Measurements from ENCODE around the gene SALL2. TPM values are rescaled to one million over a fixed set of nuclear protein-coding genes. Genes with fewer than 3 reads are reported as not detected.

The SALL2 gene
- total RNA-seq, 1 experiment from 2014 or later, result 0.47 TPM

DNA sequence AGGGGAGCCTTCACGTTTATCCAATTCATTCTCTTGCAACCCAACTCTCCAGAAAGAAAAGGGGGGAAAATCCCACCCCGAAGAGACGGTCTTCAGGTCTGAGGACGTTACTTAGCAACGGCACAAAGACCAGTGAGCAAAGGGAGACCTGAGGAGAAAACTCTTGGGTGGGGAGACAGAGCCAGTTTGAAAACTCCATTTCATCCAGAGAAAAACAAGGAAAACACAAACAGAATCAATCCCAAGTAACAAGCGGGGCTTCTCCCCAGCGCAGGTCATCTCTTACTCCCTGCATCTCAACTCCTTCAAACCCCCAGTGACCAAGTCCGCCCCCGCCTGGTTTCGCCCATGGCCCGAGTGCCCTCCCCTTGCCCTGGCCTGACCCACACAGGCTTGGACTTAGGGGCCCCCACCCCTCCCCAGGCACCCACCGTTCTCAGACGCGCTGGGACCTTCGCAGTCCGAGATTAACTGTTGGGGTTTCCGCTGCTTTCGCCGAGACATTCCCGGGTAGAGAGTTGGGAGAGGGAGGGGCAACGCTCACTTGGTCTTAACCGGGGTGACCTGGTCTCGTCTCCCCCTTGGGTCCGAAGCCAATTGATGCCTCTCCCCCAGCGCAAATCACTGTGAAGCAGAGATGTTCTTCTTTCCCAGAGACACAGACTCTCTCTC, 10.4 kb upstream of the SALL2 start:
- Histone ChIP-seq H3K4me3 (replicated peaks in 1 of 2; ENCODE audit: low read depth in 1 of 2, low read length in 2 of 2) (no peak overlapping the region), H3K27me3 (ENCODE audit: insufficient read depth, low read length) (peaks cover 24% of the 10 kb centered on the region; the same call in 1 of the 2 replicates), H2AFZ (ENCODE audit: low read depth, low read length, poor library complexity, severe bottlenecking) (no peak overlapping the region), H3K36me3 (ENCODE audit: control insufficient read depth in 1 of 2, insufficient read depth in 2 of 2, low read length in 2 of 2) (no peaks in the 10 kb centered on the region), H4K20me1 (ENCODE audit: insufficient read depth) (no peaks in the 10 kb centered on the region), H3K4me1 (ENCODE audit: control insufficient read depth in 1 of 2, insufficient read depth in 2 of 2, low read length in 2 of 2) (no peaks in the 10 kb centered on the region), H3K27ac (ENCODE audit: low read depth, low read length) (no peak overlapping the region), H3K9me2 (ENCODE audit: insufficient read depth) (no peaks in the 10 kb centered on the region), H3K9ac (ENCODE audit: low read length) (no peak overlapping the region), H3K79me2 (ENCODE audit: insufficient read depth, low read length) (no peaks in the 10 kb centered on the region), H3K9me3 (ENCODE audit: control insufficient read depth in 1 of 2, insufficient read depth in 1 of 2, low read depth in 1 of 2, low read length in 2 of 2) (no peaks in the 10 kb centered on the region), H3K4me2 (ENCODE audit: low read length) (no peak overlapping the region)
- BruUV-seq (replicated peaks), result no TSS peak
- intact Hi-C loops (cut with micrococcal nuclease), result no loop called here
- no peak for ATAC-seq
- no peak for DNase-seq (ENCODE audit: low read depth, low spot score)
- TF ChIP-seq, protein P1, sequence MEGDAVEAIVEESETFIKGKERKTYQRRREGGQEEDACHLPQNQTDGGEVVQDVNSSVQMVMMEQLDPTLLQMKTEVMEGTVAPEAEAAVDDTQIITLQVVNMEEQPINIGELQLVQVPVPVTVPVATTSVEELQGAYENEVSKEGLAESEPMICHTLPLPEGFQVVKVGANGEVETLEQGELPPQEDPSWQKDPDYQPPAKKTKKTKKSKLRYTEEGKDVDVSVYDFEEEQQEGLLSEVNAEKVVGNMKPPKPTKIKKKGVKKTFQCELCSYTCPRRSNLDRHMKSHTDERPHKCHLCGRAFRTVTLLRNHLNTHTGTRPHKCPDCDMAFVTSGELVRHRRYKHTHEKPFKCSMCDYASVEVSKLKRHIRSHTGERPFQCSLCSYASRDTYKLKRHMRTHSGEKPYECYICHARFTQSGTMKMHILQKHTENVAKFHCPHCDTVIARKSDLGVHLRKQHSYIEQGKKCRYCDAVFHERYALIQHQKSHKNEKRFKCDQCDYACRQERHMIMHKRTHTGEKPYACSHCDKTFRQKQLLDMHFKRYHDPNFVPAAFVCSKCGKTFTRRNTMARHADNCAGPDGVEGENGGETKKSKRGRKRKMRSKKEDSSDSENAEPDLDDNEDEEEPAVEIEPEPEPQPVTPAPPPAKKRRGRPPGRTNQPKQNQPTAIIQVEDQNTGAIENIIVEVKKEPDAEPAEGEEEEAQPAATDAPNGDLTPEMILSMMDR (IDR thresholded peaks at IDR 0.05 in 2 of 3, conservative IDR thresholded peaks at IDR 0.05 in 1 of 3; ENCODE audit: borderline replicate concordance in 1 of 3, insufficient read depth in 1 of 3, low read depth in 2 of 3, low read length in 2 of 3), result no peak
- no peak for TF ChIP-seq TCF7L2 (IDR thresholded peaks at IDR 0.05; ENCODE audit: borderline replicate concordance, extremely low read depth, insufficient read depth, insufficient read length)
- TF ChIP-seq SIN3A (IDR thresholded peaks at IDR 0.05; ENCODE audit: low read depth), result no peak
- TF ChIP-seq RAD21 (IDR thresholded peaks at IDR 0.05; ENCODE audit: low read depth), result no peak
- TF ChIP-seq EGR1 (IDR thresholded peaks at IDR 0.05; ENCODE audit: low read depth), result no peak
- no peak for TF ChIP-seq EZH2 (IDR thresholded peaks at IDR 0.05)
- ChIA-PET RAD21 (ENCODE audit: low non-redundant PET in 1 of 2, low total read pairs in 2 of 2, uncharacterized antibody in 2 of 2, unreplicated experiment in 2 of 2) (no interaction called here), CTCF (no interaction called here), POLR2A (no interaction called here)

Data from HCT116 (cell line).